Stimulated activated naive CD4-positive, alpha-beta T cell treated with Interleukin-2 at 50 U/mL for 16 hours (primary cell): ENCODE results near the gene DMPK.
"Not testable (repeated sequence)": the region's sequence is repeated elsewhere in the genome, so short reads cannot be mapped to it uniquely, and the experiment has no call there.

Experiments
- DNase-seq: peaks from one replicate; lab custom pipeline; 2025; lab: John Stamatoyannopoulos, UW

The DMPK gene

DNA sequence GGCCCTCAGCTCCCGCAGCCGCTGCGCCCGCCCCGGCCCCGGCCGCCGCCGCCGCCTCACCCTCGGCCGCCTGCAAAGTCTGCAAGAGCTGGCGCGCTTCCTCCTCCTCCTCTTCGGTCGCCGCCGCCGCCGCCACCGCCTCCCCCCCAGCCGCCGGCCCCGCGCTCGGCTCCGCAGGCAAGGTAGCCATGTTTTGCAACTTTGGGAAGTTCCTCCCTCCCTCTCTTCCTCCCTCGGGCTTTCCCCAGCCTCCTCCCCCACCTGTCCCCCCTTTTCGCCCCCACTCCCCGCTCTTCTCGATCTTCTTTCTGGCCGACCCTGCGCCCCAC lies 13.7 kb downstream of the DMPK start:
- peak; percentile 24 for DNase-seq

DNA sequence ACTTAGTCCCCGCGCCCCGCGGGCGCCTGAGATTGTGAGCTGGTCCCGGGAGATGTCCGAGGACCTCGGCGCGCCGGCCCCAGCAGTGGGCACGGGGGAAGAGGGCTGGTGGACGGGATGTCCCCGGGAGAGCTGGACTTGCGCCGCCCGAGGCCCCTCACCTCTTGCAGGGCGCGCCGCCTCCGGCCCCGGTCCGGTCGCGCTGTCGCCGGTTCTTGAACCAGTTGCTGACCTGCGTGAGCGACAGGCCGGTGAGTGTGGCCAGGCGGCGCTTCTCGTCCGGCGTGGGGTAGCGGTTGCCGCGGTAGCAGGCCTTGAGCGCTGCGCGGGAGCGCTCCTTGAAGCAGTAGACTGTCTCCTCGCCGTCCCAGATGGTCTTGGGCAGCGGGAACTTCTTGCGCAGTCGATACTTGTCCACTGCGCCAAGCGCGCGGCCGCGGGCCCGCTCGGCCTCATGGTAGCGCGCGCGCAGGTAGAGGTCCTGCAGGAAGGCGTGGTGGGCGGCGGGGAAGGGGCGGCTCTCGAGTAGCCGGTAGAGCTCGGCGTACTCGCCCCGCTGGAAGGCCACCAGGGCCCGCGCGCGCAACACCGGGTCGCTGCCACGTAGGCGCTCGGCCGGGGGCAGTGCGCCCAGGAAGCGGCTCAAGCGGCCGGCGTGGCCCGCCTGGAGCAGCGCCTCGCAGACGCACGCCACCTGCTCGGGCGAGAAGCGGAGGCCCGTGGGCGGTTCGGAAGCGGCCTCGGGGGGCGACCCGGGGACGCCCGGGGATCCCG lies 14.2 kb downstream of the DMPK start:
- DNase-seq = no peak

DNA sequence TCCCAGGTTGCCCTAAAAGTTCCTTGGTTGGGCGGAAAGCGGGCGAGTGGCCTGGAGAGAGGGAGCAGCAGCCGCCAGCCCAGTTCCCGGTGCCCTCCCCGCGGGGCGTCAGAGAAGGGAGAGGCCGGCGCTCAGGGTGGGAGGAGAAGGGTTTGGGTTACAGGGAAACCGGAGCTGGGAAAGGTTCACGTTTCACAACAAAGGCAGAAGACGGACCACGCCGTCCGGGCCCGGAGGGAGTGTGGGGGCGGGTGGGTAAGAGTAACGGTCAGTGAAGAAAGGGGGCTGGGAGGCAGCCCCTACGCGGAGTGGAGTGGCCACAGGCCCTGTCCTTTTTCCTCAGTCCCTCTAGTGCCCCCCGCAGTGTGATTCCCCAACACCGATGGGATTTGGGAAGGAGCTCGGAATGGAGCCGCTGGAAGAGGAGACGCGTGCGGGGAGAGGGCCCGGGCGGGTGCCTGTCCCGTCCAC lies 14.8 kb downstream of the DMPK start:
- DNase-seq = no peak

DNA sequence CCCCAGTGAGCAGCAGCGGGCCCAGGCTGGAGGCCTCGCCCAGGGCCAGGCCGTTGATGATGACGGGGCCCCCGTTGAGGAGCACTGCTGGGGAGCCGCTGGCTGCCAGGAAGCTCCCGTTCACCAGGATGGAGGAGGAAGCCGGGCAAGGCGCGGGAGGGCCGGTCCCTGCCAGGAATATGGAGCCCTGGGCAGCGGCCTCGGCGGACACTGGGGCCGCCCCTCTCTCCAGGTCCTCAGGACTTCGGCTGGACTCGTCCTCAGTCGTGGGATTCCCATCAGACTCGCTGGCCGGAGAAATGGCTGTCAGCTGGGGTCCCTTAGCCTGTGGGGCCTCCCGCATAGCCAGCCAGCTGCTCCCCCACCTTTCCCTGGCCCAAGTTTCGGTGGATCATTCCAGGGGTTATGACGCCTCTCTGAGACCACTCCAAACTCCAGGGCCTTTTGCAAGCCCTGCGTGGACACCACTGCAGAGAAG lies 15.4 kb downstream of the DMPK start:
- no peak for DNase-seq

DNA sequence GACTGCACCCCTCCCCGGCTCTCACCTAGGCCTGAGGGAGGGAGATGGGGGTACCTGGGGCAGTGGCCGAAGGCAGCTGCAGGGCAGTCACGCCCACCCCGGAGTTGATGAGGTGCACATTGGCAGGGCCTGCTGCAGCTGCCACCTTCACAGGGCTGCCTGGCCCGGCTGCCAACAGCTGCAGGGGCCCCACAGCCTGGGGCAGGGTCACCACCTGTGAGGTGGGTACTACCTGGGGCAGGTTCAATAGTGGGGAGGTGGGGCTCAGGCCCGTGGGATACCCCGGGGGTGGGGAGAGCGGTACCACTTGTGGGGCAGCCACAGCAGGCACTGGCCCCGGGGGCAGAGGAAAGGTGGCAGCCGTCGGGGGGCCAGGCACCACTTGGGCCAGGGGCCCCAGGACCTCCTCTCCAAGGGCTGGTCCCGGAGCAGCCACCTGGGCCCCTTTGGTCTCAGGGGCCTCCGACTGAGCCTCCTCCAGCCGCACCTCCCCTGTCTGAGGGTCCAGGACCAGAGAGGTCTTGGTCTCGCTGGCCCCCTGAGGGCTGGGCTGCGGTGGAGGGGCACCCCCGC lies 15.9 kb downstream of the DMPK start:
- DNase-seq = no peak

DNA sequence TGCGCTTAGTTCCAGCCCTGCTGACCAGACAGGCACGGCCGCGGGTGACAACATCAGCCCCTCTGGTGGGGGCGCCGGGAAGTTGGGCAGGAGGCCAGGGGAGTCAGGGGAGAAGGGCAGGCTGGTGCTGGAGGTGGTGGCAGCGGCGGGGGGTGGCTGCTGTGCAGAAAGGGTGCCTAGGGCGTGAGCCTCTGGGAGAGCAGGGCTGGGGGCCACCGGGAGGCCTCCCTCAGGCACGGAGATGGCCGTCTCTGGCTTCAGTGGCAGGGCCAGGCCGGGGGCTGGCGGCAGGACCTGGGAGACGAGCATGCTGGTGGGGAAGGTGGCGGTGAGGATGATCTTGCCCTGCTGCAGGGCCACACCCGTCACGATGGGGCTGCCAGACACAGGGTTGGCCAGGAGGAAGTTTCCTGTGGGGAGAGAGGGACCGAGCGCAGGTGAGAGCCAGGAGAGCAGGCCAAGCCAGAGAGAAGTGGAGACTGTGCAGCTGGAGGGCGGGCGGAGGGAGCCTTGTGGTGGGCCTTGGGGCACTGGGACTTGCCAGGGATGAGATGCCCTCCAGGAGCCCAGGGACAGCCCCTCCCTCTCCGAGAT lies 16.5 kb downstream of the DMPK start:
- no peak for DNase-seq

DNA sequence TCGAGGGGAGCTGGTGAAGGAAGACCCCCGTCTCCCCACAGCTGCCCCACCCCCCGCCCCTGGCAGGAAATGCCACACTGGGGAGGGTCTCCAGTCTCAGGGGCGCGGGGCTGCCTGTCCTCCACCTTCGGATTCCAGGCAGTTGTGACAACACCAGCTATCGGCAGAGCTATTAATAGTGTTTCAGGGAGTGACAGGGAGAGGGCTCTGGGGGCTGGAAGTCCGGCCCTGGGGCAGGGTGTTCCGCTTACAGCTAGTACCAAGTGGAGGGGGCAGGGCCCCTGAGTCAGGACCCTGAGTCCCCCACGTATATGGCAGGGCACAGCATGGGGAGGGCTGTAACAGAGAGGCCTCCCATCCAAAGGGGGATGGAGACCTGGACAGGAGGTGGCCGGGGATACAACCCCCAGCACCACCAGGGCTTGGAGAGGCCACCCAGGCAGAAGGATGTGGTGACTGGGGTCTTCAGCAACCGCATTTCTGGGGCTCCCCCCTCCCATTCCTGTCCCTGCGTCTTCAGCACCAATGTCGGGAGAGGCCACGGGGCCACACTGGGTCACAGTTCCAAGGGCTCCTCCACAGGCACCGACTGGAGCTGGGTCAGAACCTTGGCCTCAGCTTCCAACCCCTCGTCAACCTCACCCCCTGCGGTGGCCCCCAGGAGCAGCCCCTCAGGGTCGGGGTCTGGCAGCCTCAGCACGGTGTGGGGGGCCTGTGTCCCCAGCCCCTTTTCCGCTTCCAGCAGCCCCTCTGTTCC lies 17.2 kb downstream of the DMPK start:
- DNase-seq = no peak

DNA sequence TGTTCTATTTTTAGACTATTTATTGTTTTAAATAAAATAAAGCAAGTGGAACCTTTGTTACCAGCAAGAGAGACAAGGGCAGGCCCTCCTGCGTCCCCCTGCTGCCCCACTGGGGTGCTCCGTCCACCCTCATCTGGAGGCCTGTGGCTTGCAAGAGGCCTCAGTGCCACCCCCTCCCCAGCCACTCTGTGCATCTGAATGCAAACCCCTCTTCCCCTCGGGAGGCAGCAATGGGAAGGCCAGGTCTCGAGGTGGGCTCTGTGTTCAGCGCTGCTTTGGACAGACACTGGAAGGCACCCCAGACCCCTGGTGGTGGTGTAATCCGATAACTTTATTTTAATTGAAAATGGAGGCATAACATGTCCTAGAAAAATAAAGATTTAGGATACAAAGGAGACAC lies 17.8 kb downstream of the DMPK start:
- DNase-seq = no peak

DNA sequence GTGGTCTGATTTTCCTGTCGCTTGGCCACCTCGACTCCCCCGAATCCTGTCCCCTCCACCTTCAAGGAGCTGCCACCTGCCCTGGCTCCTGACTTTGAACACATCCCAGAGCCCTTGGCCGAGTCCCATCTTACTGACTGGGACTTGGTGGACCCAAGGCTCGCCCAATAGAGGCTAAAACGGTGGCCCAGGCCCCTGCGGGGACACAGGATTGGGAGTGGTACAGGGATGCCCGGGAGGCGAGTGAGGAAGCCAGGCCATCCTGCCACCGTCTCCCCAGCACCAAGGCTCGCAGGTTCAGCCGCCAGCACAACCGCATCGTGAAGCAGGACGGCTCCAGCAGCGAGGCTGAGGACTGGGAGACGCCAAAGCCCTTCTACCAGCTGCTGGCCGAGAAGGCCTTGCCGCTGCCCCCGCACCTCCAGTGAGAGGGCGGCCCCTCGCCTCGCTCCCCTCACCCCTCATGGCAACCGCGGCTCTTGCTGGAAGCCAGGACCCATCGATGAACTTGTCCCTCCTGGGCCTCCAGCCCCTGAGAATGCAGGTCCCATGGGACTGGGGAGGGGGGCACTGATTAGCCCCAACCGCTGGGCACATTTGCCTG lies 18.5 kb downstream of the DMPK start:
- no peak for DNase-seq

DNA sequence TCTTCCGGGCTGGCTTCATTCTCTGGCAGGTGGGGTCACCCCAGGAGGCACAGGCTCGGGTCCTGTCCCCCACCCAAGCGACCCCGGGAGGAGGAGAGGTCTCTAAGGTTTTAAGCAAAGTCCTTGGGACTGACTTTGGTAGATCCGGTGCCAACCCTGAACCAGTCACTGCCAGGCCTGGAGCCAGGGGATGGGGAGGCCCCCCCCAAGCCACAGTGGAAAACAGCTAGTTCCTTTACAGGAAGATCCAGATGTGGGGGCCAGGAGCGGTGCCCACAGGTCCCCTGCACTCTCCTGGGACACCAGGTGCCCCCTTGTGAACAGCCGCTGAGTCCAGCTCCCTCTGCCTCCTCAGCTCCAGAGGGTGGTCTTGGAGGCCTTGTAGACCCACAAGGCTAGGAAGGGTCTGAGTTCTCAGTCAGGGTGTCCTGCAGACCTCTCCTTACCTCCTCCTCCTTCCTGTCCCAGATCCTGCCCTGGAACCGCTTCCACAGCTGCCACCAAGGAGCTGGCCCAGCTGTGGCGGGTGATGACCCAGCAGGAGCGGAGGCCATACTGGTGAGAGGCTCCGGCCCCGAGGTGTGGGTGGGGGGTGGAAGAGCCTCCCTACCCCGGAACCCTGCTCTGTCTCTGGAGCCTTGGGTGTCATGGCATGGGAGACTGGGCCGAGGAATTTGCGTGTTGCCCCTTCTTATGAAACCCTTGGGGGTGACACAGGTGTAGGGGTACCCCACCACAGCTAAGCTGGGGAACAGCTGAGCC lies 19.2 kb downstream of the DMPK start:
- DNase-seq = no peak

DNA sequence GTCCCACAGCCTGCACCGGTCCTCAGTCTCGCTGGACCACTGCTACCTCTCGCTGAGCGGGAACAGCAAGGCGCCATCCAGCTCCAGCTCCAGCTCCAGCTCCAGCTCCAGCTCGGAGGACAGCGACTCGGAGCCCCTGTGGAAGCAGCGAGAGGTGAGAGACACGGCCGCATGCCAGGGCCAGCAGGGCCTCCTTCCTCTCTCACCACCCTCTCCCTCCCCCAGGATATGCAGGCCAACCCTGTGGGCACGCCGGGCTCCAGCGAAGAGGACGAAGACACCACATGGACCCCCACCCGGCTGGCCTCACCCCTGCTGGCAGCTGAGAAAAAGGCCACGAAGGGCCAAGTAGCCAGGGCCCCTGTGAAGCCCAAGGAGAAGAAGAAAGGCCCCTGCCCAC lies 20.6 kb downstream of the DMPK start:
- DNase-seq = no peak

DNA sequence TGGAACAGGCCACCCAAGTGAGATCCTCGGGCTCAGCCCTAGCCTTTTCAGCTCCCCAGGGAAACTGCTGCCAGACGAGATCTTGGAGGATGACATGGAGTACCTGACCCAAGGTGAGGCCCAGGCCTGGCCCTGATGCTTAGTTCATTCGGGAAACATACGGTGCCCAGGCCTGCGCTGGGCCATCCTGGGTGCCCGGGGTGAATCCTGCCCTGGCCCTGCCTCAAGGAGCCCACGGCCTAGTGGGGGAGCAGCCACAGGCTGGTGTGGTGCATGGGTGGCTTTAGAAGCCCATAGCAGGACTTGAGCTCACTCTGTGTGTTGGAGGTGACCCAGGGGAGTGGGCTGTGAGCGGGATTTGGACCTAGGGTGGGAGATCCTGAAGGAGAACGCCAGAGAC lies 23.4 kb downstream of the DMPK start:
- DNase-seq = no peak

DNA sequence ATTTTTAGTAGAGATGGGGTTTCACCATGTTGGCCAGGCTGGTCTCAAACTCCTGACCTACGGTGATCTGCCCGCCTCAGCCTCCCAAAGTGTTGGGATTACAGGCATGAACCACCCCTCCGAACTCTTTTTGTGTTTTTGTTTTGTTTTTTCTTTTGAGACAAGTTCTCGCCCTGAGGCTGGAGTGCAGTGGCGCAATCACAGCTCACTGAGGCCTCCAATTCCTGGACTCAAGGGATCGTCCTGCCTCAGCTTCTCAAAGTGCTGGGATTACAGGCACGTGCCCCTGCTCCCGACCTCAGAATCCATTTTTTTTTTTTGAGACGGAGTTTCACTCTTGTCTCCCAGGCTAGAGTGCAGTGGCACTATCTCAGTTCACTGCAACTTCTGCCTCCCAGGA lies 24.6 kb downstream of the DMPK start:
- DNase-seq = no peak

DNA sequence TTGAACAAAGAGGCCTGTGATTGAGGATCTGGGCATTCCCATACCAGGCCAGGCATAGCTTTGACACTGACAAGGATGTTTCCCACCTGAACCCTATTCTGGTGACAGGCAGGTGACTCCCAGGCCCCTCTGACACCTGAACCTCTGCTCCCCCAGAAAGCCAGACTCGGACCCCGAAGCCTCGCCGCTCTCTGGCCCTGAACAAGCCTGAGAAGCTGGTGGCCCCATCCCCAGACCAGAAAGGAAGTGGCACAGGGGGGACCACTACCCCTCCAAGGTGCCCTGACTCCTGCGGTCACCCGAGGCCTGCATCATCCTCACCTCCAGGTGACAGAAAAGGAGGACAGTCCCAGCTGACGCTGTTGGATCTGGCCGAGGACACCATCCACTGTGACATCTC lies 28.0 kb downstream of the DMPK start:
- DNase-seq = no peak

DNA sequence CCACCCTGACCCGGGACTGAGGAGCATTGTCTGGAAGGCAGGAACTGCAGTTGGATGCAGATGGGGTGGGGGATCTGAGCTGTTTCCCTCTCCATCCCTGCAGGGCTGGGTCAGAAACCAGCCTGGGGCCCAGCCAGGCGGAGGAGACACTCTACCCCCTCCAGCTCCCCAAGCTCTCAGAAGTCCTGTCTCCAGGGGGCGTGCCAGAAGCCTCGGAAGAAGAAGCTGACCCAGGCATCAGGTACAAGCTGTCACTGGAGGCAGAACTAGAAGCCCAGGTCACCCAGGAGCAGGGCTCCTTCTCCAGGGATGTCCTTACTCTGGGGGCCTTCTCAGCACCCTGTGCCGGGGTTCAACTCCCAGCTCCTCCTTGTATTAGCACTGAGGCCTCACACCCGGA lies 28.7 kb downstream of the DMPK start:
- no peak for DNase-seq

DNA sequence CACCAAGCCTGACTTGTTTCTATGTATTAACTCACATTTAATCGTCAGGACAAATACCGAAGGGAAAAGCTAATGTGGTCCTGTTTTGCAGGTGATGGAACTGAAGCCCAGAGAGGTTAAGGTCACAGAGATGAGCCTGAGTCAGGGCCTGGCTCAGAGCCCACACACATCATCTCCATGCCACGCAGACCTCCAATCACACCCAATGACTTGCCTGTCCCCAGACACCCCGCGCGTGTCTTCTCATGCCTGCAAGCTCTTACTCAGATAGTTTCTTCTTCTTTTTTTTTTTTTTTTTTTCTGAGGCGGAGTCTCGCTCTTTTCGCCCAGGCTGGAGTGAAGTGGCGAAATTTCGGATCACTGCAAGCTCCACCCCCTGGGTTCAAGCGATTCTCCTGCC lies 29.7 kb downstream of the DMPK start:
- no peak for DNase-seq

DNA sequence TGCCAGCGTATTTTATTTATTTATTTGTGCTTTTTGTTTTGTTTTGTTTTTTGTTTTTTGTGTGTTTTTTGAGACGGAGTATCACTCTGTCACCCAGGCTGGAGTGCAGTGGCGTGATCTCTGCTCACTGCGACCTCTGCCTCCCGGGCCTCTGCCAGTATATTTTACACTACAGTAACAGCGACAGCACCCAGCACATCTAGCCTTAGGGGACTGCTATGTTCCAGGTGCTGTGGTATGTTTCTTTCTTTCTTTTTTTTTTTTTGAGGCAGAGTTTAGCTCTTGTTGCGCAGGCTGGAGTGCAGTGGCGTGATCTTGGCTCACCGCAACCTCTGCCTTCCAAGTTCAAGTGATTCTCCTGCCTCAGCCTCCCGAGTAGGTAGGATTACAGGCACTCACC lies 30.8 kb downstream of the DMPK start:
- not testable (repeated sequence) for DNase-seq

DNA sequence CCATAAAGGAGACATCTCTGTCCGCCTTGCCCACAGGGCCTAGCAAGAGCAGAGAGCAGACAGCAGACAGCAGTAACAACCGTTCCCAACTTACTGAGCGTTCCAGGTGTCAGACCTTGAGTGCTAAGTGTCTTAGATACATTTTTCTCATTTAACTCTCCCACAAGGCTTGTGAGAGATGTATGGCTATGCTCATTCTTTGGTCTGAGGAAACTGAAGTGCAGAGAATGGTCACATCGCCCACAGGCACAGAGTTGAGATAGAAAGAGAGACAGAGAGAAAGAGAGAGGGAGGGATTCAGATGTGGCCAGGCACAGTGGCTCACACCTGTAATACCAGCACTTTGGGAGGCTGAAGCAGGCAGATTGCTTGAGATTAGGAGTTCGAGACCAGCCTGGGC lies 34.8 kb downstream of the DMPK start:
- no peak for DNase-seq

DNA sequence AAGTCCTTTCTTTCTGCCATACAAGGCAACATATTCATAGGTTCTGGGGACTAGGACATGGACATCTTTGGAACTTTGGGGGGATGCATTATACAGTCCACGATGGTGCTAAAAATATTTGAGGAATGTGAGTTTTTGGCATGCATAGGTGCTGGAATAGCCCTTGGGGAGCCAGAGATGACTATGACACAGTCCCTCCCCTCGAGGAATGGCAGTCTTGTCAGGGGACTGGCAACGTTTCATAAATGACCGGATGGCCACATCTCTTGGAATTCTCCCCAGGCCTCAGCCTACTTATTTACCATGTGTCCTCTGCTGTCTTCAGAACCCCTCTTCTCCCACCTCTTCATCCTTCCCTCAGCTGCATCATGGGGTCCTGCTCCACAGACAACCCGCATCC lies 35.4 kb downstream of the DMPK start:
- no peak for DNase-seq

DNA sequence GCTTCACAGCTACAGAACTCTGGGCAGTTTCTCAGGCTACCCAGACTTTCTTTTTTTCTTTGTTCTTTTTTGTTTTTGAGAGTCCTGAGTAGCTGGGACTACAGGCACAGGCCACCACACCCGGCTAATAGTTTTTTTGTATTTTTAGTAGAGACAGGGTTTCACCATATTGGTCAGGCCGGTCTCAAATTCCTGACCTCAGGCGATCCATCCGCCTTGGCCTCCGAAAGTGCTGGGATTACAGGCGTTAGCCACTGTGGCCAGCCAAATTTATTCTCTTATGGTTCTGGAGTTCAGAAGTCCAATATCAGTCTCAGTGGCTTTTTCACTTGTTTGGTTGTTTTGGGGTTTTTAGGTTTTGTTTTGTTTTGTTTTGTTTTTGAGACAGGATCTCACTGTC lies 36.7 kb downstream of the DMPK start:
- DNase-seq = no peak

DNA sequence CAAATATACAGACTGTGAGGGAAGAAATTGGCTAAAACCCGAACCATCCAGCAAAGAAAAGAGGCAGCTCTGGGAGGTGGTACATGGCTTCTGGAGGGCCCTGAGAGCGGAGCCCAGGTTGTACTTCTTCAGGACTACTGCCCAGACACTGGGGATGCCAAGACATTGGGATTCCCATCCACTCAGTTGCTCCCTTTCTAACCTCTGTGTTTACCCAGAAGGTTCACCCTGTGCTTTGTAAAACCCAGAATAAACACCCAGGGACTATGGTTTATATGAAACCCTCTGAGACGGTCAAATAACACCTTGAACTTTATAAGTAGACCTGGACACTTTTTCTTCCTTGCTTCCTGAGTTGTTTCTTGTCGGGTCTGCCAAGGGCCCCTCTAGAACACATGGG lies 39.3 kb downstream of the DMPK start:
- no peak for DNase-seq
